HG03469 (cell line): Measurements from ENCODE around the gene CNKSR3.

ENCODE experiments used
- ATAC-seq: cut with Tn5 transposase; IDR thresholded peaks from one replicate; pipeline ENCODE4 v1.9.1; 2021; ENCODE audit warnings: mild to moderate bottlenecking, moderate library complexity, moderate number of reproducible peaks; ENCODE audit not compliant: unreplicated experiment

The CNKSR3 gene

GRCh38 chr6:154356690-154357089, 153.8 kb downstream of the CNKSR3 start, which contains the start of gene IPCEF1:
TSS of gene IPCEF1 (minus strand) at chr6:154356803. CDS start at chr6:154265947, 90,856 bp downstream.
- ATAC-seq = no peak

- no peak for ATAC-seq
Measured at GRCh38 chr6:154356113-154356512, 154.4 kb downstream of the CNKSR3 start.

- ATAC-seq = no peak
Measured at GRCh38 chr6:154354265-154354777, 156.2 kb downstream of the CNKSR3 start.

- no peak for ATAC-seq
Measured at GRCh38 chr6:154353626-154354025, 156.9 kb downstream of the CNKSR3 start.

- ATAC-seq = peak; percentile 65
Measured at GRCh38 chr6:154352898-154353585, 157.4 kb downstream of the CNKSR3 start.

GRCh38 chr6:154350293-154350692, 160.2 kb downstream of the CNKSR3 start:
- ATAC-seq = no peak

GRCh38 chr6:154347981-154348380, 162.5 kb downstream of the CNKSR3 start:
- ATAC-seq = no peak

GRCh38 chr6:154345811-154346210, 164.7 kb downstream of the CNKSR3 start:
- ATAC-seq = no peak

GRCh38 chr6:154343473-154344308, 166.8 kb downstream of the CNKSR3 start:
- ATAC-seq = no peak

GRCh38 chr6:154341871-154342270, 168.6 kb downstream of the CNKSR3 start:
- no peak for ATAC-seq

GRCh38 chr6:154341336-154341735, 169.1 kb downstream of the CNKSR3 start:
- no peak for ATAC-seq
